ENCODE data around the gene DST. TPM values are rescaled to one million over a fixed set of nuclear protein-coding genes. Genes with fewer than 3 reads are reported as not detected.
A peak's percentile ranks its signal among the peaks of the same experiment; 100 is the strongest.
"Not testable (repeated sequence)": the region's sequence is repeated elsewhere in the genome, so short reads cannot be mapped to it uniquely, and the experiment has no call there.

DST gene
- total and polyA plus RNA-seq, 4 donors = 325 to 525 (median 420) TPM

GRCh38 chr6:56668158-56668557 lies 25.5 kb upstream of the DST start:
- DNase-seq (ENCODE audit: low read depth in 4 of 6, low spot score in 6 of 6) = no peak
- H3K27ac ChIP-seq (ENCODE audit: low read depth, low read length) = no peak overlapping the region
- H3K36me3 ChIP-seq (ENCODE audit: control insufficient read depth, insufficient read depth, low read length) = peaks cover 3% of the 10 kb centered on the region
- H3K4me3 ChIP-seq (ENCODE audit: low read depth, low read length) = no peak overlapping the region
- no CpG with 5 or more reads among the region's 4 CpGs for WGBS (ENCODE audit: insufficient coverage)
- no peaks in the 10 kb centered on the region for H3K9me3 ChIP-seq (ENCODE audit: control insufficient read depth, insufficient read depth, low read length)
- no peaks in the 10 kb centered on the region for H3K27me3 ChIP-seq (ENCODE audit: control insufficient read depth, insufficient read depth, low read length)
- H3K4me1 ChIP-seq (ENCODE audit: control insufficient read depth, insufficient read depth, low read length) = peaks cover 9% of the 10 kb centered on the region

DNA sequence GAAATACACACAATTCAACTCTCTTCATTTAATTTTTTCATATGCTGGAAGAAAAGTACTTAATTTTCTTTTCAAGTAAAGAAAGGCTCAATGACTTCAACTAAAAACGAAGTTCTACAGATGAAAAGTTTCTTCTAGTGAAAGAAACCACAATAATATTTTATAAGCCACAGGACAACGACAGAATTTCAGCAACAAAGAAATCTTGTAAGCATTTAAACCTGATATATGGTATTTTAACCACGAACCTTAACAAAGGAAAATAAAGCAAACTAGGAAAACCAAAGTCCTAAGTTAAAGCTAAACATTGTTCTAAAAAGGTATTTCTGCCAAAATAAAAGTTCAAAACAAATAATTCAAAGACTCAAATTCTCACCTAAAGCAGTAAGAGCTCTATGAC lies 24.6 kb upstream of the DST start:
- Histone ChIP-seq H3K27ac (ENCODE audit: low read depth, low read length) (no peak overlapping the region), H3K4me1 (ENCODE audit: control insufficient read depth, insufficient read depth, low read length) (peaks cover 4% of the 10 kb centered on the region), H3K4me3 (ENCODE audit: low read depth, low read length) (no peak overlapping the region), H3K36me3 (ENCODE audit: control insufficient read depth, insufficient read depth, low read length) (peaks cover 3% of the 10 kb centered on the region), H3K27me3 (ENCODE audit: control insufficient read depth, insufficient read depth, low read length) (no peaks in the 10 kb centered on the region), H3K9me3 (ENCODE audit: control insufficient read depth, insufficient read depth, low read length) (no peaks in the 10 kb centered on the region)
- DNase-seq (ENCODE audit: low read depth in 4 of 6, low spot score in 6 of 6) = no peak
- WGBS (ENCODE audit: insufficient coverage) = no CpG with 5 or more reads among the region's 3 CpGs

- no CpG with 5 or more reads among the region's 1 CpG for WGBS (ENCODE audit: insufficient coverage)
- Histone ChIP-seq H3K4me1 (ENCODE audit: control insufficient read depth, insufficient read depth, low read length) (no peaks in the 10 kb centered on the region), H3K27me3 (ENCODE audit: control insufficient read depth, insufficient read depth, low read length) (no peaks in the 10 kb centered on the region), H3K27ac (ENCODE audit: low read depth, low read length) (no peak overlapping the region), H3K4me3 (ENCODE audit: low read depth, low read length) (no peak overlapping the region), H3K36me3 (ENCODE audit: control insufficient read depth, insufficient read depth, low read length) (peaks cover 3% of the 10 kb centered on the region), H3K9me3 (ENCODE audit: control insufficient read depth, insufficient read depth, low read length) (no peaks in the 10 kb centered on the region)
- no peak for DNase-seq (ENCODE audit: low read depth in 4 of 6, low spot score in 6 of 6)
Observed at GRCh38 chr6:56664029-56664428, 21.3 kb upstream of the DST start.

DNA sequence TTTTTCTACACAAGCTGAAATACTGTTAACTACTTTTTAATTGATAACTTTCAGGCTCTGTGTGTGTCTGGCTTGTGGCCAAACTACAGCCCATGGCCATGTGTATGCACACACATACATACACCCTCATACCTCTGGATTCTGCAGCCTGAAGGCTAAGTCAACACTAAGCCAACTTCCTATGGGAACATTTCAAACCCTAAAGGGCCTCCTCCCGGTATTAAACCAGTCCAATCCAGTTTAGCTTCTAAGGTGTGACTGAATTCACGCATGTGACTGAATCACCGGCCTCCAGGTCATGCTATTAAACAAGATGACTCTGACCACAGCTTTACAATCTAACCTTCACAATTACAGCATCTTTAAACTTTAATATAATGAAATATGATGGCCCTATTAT lies 20.7 kb upstream of the DST start:
- Histone ChIP-seq H3K4me3 (ENCODE audit: low read depth, low read length) (no peak overlapping the region), H3K36me3 (ENCODE audit: control insufficient read depth, insufficient read depth, low read length) (peaks cover 2% of the 10 kb centered on the region), H3K27me3 (ENCODE audit: control insufficient read depth, insufficient read depth, low read length) (no peaks in the 10 kb centered on the region), H3K4me1 (ENCODE audit: control insufficient read depth, insufficient read depth, low read length) (no peaks in the 10 kb centered on the region), H3K27ac (ENCODE audit: low read depth, low read length) (no peak overlapping the region), H3K9me3 (ENCODE audit: control insufficient read depth, insufficient read depth, low read length) (no peaks in the 10 kb centered on the region)
- WGBS (ENCODE audit: insufficient coverage) = 50% methylated on average over 1 of the region's 3 CpGs
- DNase-seq (ENCODE audit: low read depth in 4 of 6, low spot score in 6 of 6) = no peak

DNA sequence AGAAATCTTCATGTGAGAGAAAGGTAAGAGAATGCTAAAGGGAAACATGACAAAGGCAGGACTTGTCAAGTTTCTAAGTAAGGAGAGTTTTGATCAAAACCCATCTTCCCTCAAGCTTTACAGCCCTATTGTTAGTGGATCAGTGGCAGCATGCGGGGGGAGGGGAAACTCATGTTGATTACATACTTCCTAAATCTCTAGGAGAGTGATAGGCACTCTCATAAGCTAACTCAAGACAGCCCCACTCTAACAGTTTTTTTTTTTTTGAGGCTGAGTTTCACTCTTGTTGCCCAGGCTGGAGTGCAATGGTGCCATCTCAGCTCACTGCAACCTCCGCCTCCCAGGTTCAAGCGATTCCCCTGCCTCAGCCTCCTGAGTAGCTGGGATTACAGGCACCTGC lies 18.6 kb upstream of the DST start:
- H3K27me3 ChIP-seq (ENCODE audit: control insufficient read depth, insufficient read depth, low read length); H3K4me3 ChIP-seq (ENCODE audit: low read depth, low read length); H3K9me3 ChIP-seq (ENCODE audit: control insufficient read depth, insufficient read depth, low read length); DNase-seq (ENCODE audit: low read depth in 4 of 6, low spot score in 6 of 6); H3K4me1 ChIP-seq (ENCODE audit: control insufficient read depth, insufficient read depth, low read length); H3K36me3 ChIP-seq (ENCODE audit: control insufficient read depth, insufficient read depth, low read length); H3K27ac ChIP-seq (ENCODE audit: low read depth, low read length): not testable (repeated sequence)
- 86% methylated on average over 2 of the region's 3 CpGs for WGBS (ENCODE audit: insufficient coverage)

- no peaks in the 10 kb centered on the region for H3K4me1 ChIP-seq (ENCODE audit: control insufficient read depth, insufficient read depth, low read length)
- 100% methylated on average over 2 of the region's 3 CpGs for WGBS (ENCODE audit: insufficient coverage)
Observed at GRCh38 chr6:56660381-56660730, 17.7 kb upstream of the DST start.

DNA sequence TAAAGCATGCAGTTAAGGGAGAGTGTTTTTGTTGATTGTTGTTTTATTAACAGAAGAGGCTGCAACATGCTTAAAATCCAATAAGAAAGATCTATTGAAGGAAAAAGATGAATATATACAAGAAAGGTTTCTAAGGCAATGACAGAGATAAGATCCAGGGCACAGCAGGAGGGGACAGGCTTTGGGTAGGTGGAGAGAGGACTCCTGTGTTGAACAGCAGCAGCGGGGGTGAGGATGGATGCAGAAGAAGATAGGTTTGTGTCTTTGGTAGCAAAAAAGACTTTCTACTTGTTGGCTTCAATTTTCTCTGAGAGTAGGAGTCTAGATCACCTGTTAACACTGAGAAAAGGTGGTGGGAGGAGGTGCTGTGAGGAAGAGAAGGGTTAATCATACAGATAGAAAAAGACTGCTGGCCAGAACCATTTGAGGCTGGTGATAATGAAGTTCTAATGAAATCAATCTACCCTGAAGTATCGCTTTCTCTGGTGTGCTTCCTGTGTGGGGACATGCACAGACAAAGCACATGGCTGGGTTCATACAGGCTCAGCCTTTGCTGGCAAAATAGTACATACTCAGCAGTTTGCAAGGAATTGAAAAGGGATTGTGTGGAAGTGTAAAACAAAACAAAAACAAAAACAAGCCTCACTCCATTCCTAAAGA lies 17.2 kb upstream of the DST start:
- DNase-seq (ENCODE audit: low read depth in 4 of 6, low spot score in 6 of 6) = peak in 1 of 6 donors; percentile 19
- H3K27ac ChIP-seq (ENCODE audit: low read depth, low read length) = no peak overlapping the region

More at GRCh38 chr6:56660381-56660730, 17.7 kb upstream of the DST start:
- no peak overlapping the region for H3K27ac ChIP-seq (ENCODE audit: low read depth, low read length)
- H3K27me3 ChIP-seq (ENCODE audit: control insufficient read depth, insufficient read depth, low read length) = no peaks in the 10 kb centered on the region
- H3K9me3 ChIP-seq (ENCODE audit: control insufficient read depth, insufficient read depth, low read length) = no peaks in the 10 kb centered on the region
- no peaks in the 10 kb centered on the region for H3K36me3 ChIP-seq (ENCODE audit: control insufficient read depth, insufficient read depth, low read length)
- no peak for DNase-seq (ENCODE audit: low read depth in 4 of 6, low spot score in 6 of 6)
- no peak overlapping the region for H3K4me3 ChIP-seq (ENCODE audit: low read depth, low read length)

DNA sequence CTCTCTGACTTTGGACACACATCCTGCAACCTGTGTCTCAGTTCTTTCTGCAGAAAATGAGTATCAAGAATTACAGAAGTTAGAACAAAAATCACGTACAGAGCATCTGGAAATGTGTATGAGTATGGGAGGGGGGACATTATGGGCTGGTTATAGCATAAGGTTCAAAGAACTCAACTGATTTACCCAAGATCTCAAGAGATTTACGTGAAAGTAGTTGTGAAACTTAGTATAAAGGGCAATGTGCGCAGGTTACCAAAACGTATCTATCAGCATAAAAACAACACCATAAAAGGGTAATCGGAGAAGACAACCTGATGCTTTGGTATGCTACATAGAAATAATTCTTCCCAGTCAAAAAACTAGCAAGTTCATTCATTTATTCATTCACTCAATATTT lies 15.6 kb upstream of the DST start:
- DNase-seq (ENCODE audit: low read depth in 4 of 6, low spot score in 6 of 6) = no peak
- Histone ChIP-seq H3K36me3 (ENCODE audit: control insufficient read depth, insufficient read depth, low read length) (no peaks in the 10 kb centered on the region), H3K9me3 (ENCODE audit: control insufficient read depth, insufficient read depth, low read length) (no peaks in the 10 kb centered on the region), H3K27me3 (ENCODE audit: control insufficient read depth, insufficient read depth, low read length) (no peaks in the 10 kb centered on the region), H3K27ac (ENCODE audit: low read depth, low read length) (no peak overlapping the region), H3K4me3 (ENCODE audit: low read depth, low read length) (no peak overlapping the region), H3K4me1 (ENCODE audit: control insufficient read depth, insufficient read depth, low read length) (peaks cover 3% of the 10 kb centered on the region)
- WGBS (ENCODE audit: insufficient coverage) = no CpG with 5 or more reads among the region's 5 CpGs

More for the DNA sequence above, 17.2 kb upstream of the DST start:
- H3K4me3 ChIP-seq (ENCODE audit: low read depth, low read length) = no peak overlapping the region
- H3K4me1 ChIP-seq (ENCODE audit: control insufficient read depth, insufficient read depth, low read length) = no peaks in the 10 kb centered on the region
- no peaks in the 10 kb centered on the region for H3K27me3 ChIP-seq (ENCODE audit: control insufficient read depth, insufficient read depth, low read length)
- no peaks in the 10 kb centered on the region for H3K36me3 ChIP-seq (ENCODE audit: control insufficient read depth, insufficient read depth, low read length)
- WGBS (ENCODE audit: insufficient coverage) = 80% methylated on average over 2 of the region's 2 CpGs
- no peaks in the 10 kb centered on the region for H3K9me3 ChIP-seq (ENCODE audit: control insufficient read depth, insufficient read depth, low read length)

GRCh38 chr6:56657354-56657753 lies 14.7 kb upstream of the DST start:
- no peaks in the 10 kb centered on the region for H3K9me3 ChIP-seq (ENCODE audit: control insufficient read depth, insufficient read depth, low read length)
- no peak overlapping the region for H3K27ac ChIP-seq (ENCODE audit: low read depth, low read length)
- H3K36me3 ChIP-seq (ENCODE audit: control insufficient read depth, insufficient read depth, low read length) = no peaks in the 10 kb centered on the region
- H3K4me3 ChIP-seq (ENCODE audit: low read depth, low read length) = no peak overlapping the region
- H3K4me1 ChIP-seq (ENCODE audit: control insufficient read depth, insufficient read depth, low read length) = peaks cover 4% of the 10 kb centered on the region
- no peaks in the 10 kb centered on the region for H3K27me3 ChIP-seq (ENCODE audit: control insufficient read depth, insufficient read depth, low read length)
- no peak for DNase-seq (ENCODE audit: low read depth in 4 of 6, low spot score in 6 of 6)
- no CpG with 5 or more reads among the region's 3 CpGs for WGBS (ENCODE audit: insufficient coverage)

- H3K4me1 ChIP-seq (ENCODE audit: control insufficient read depth, insufficient read depth, low read length) = peaks cover 4% of the 10 kb centered on the region
- no peak for DNase-seq (ENCODE audit: low read depth in 4 of 6, low spot score in 6 of 6)
- H3K9me3 ChIP-seq (ENCODE audit: control insufficient read depth, insufficient read depth, low read length) = no peaks in the 10 kb centered on the region
- no peak overlapping the region for H3K4me3 ChIP-seq (ENCODE audit: low read depth, low read length)
- no peaks in the 10 kb centered on the region for H3K36me3 ChIP-seq (ENCODE audit: control insufficient read depth, insufficient read depth, low read length)
- H3K27me3 ChIP-seq (ENCODE audit: control insufficient read depth, insufficient read depth, low read length) = no peaks in the 10 kb centered on the region
- no peak overlapping the region for H3K27ac ChIP-seq (ENCODE audit: low read depth, low read length)
Observed at GRCh38 chr6:56656466-56656865, 13.8 kb upstream of the DST start.

Data from spinal cord (tissue), 10 donors.